ENCODE measurements around the gene ZNF132. TPM values are rescaled to one million over a fixed set of nuclear protein-coding genes. Genes with fewer than 3 reads are reported as not detected.
A peak's percentile ranks its signal among the peaks of the same experiment; 100 is the strongest.

The ZNF132 gene
- total RNA-seq, 1 experiment from 2014 or later = not detected

DNA sequence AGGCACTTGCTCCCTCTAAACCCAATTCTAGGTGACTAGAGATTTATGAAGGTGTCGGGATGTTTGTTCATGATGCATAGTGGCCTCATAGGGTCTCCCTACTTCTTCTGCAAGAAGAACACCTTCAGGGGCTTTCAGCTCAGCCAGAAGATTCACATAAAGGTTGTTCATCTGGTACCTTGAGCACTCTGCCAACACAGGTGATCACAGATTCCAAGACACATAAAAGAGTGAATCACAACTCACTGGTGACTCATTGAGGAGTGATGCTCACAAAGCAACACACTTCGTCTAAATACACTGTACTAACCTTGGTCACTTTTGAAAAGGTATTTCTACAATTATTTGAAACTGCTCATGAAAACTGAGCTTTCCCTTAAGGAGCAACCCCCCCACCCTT lies 20.1 kb upstream of the ZNF132 start:
- POLR2A ChIA-PET = no interaction called here
- H3K9ac ChIP-seq (ENCODE audit: low read length) = no peak overlapping the region
- peak overlapping the region; percentile 4; the same call in 1 of the 2 replicates for H3K4me2 ChIP-seq (ENCODE audit: low read length)
- H3K9me2 ChIP-seq (ENCODE audit: insufficient read depth) = no peaks in the 10 kb centered on the region
- H3K27me3 ChIP-seq (ENCODE audit: insufficient read depth, low read length) = no peaks in the 10 kb centered on the region
- no peak overlapping the region for H2AFZ ChIP-seq (ENCODE audit: low read depth, low read length, poor library complexity, severe bottlenecking)
- ATAC-seq (peak; percentile 55), DNase-seq (ENCODE audit: low read depth, low spot score) (no peak)
- H3K4me1 ChIP-seq (ENCODE audit: control insufficient read depth in 1 of 2, insufficient read depth in 2 of 2, low read length in 2 of 2) = peaks cover 0 to 11% of the 10 kb centered on the region in 2 experiments; a peak in 2 of 4 replicates
- no peaks in the 10 kb centered on the region for H3K9me3 ChIP-seq (ENCODE audit: control insufficient read depth in 1 of 2, insufficient read depth in 1 of 2, low read depth in 1 of 2, low read length in 2 of 2)
- H3K27ac ChIP-seq (ENCODE audit: low read depth, low read length) = no peak overlapping the region
- no TSS peak for BruUV-seq (replicated peaks)
- no peaks in the 10 kb centered on the region for H4K20me1 ChIP-seq (ENCODE audit: insufficient read depth)
- RAD21 ChIA-PET (ENCODE audit: low non-redundant PET in 1 of 2, low total read pairs in 2 of 2, uncharacterized antibody in 2 of 2, unreplicated experiment in 2 of 2) = no interaction called here
- no peaks in the 10 kb centered on the region for H3K79me2 ChIP-seq (ENCODE audit: insufficient read depth, low read length)
- CTCF ChIA-PET = no interaction called here
- H3K4me3 ChIP-seq (replicated peaks in 1 of 2; ENCODE audit: low read depth in 1 of 2, low read length in 2 of 2) = no peak overlapping the region
- peaks cover 0 to 4% of the 10 kb centered on the region in 2 experiments; a peak in 2 of 4 replicates for H3K36me3 ChIP-seq (ENCODE audit: control insufficient read depth in 1 of 2, insufficient read depth in 2 of 2, low read length in 2 of 2)
- TF ChIP-seq POLR2A (IDR thresholded peaks at IDR 0.05; ENCODE audit: borderline replicate concordance, extremely low read depth, insufficient read depth, insufficient read length) (no peak), EZH2phosphoT487 (IDR thresholded peaks at IDR 0.05; ENCODE audit: borderline replicate concordance) (no peak), JUND (IDR thresholded peaks at IDR 0.05) (no peak), FOSL1 (IDR thresholded peaks at IDR 0.05; ENCODE audit: low read depth) (no peak), REST (IDR thresholded peaks at IDR 0.05; ENCODE audit: low read depth) (no peak), CEBPB (IDR thresholded peaks at IDR 0.05; ENCODE audit: low read depth) (no peak), EZH2 (IDR thresholded peaks at IDR 0.05) (no peak), ZNF274 (IDR thresholded peaks at IDR 0.05; ENCODE audit: low read depth, low read length) (no peak), CBX3 (IDR thresholded peaks at IDR 0.05; ENCODE audit: low read depth) (no peak), EGR1 (IDR thresholded peaks at IDR 0.05; ENCODE audit: low read depth) (no peak), YY1 (IDR thresholded peaks at IDR 0.05; ENCODE audit: extremely low read depth, insufficient replicate concordance, low read depth, low read length) (no peak), TCF7L2 (IDR thresholded peaks at IDR 0.05; ENCODE audit: borderline replicate concordance, extremely low read depth, insufficient read depth, insufficient read length) (no peak), ZFX (IDR thresholded peaks at IDR 0.05) (no peak), ELF1 (IDR thresholded peaks at IDR 0.05; ENCODE audit: borderline replicate concordance, low read depth) (no peak), SIN3A (IDR thresholded peaks at IDR 0.05; ENCODE audit: low read depth) (no peak), SP1 (IDR thresholded peaks at IDR 0.05; ENCODE audit: low read depth) (no peak)
- TF ChIP-seq, protein P1, sequence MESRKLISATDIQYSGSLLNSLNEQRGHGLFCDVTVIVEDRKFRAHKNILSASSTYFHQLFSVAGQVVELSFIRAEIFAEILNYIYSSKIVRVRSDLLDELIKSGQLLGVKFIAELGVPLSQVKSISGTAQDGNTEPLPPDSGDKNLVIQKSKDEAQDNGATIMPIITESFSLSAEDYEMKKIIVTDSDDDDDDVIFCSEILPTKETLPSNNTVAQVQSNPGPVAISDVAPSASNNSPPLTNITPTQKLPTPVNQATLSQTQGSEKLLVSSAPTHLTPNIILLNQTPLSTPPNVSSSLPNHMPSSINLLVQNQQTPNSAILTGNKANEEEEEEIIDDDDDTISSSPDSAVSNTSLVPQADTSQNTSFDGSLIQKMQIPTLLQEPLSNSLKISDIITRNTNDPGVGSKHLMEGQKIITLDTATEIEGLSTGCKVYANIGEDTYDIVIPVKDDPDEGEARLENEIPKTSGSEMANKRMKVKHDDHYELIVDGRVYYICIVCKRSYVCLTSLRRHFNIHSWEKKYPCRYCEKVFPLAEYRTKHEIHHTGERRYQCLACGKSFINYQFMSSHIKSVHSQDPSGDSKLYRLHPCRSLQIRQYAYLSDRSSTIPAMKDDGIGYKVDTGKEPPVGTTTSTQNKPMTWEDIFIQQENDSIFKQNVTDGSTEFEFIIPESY (IDR thresholded peaks at IDR 0.05; ENCODE audit: extremely low read depth, insufficient replicate concordance, low read length) = no peak
- intact Hi-C loops (cut with micrococcal nuclease) = no loop called here

Data from HCT116 (cell line).